SK-N-DZ (cell line): ENCODE measurements around the gene CHRM4.
"Not testable (repeated sequence)": the region's sequence is repeated elsewhere in the genome, so short reads cannot be mapped to it uniquely, and the experiment has no call there.

ENCODE experiments used
- DNase-seq: peaks from one replicate; pipeline ENCODE4 v3.0.0-alpha.2; 2015; ENCODE audit warnings: low spot score

The CHRM4 gene

DNA sequence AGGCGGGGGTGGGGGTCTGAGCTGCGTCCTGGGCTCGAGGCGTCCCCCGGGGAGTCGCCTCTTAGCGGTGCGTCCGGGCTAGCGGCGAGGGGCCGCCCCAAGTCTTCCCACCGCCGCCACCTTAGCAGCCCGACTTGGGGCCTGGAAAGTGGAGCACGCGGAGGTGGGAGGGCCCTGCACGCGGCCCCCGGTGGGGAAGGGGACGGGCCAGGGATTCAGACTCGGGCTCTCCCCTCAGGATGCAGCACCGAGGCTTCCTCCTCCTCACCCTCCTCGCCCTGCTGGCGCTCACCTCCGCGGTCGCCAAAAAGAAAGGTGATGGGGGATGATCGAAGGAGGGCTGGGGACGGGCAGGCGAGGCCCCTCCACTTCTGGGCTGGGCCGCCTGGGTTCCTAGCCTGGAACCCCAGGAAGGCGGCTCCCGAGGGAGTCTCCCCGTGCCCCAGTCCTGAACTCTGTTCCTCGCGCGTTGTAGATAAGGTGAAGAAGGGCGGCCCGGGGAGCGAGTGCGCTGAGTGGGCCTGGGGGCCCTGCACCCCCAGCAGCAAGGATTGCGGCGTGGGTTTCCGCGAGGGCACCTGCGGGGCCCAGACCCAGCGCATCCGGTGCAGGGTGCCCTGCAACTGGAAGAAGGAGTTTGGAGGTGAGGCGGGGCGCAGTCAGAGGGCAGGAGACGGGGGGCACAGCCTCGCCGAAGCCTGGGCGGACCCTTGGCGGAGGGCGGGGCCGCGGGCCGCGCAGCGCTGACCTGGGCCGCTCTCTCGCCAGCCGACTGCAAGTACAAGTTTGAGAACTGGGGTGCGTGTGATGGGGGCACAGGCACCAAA is 9.5 kb downstream of the CHRM4 start:
- peak; percentile 61 for DNase-seq

DNA sequence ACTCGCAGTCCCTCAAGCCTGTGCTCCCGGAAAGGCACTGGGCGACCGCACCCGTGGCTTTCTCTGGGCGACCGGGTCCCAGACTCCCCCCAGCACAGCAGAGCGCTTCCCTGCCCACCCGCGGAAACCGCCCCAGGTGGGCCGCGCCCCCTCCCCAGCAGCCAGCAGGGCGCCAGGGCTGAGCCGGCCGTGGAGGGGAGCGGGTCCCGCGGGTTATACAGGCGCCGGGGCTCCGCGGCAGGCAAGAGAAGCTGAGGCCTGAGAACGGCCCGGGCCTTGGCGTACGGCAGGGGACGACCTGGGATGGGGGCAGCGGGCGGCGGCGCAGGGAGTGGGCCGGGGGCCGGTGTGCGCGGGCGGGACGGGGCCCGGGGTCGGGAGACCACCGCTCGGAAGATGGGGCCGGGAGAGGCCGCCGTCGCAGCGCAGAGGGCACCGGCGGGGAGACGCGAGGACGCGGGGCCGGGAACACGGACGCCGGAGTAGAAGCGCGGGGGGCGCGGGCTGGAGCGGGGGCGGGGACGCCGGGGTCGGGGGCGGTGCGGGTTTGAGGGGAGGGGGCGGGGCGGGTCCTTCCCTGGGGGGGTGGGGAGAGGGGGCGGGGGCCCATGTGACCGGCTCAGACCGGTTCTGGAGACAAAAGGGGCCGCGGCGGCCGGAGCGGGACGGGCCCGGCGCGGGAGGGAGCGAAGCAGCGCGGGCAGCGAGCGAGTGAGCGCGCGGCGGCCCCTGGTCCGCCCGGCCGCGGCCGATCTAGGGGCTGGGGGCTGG is 10.3 kb downstream of the CHRM4 start, which contains the start of gene MDK:
TSS of gene MDK (plus strand) at position 622 of the 771 bp plus-strand sequence. CDS start 389 bp downstream, outside the sequence.
- no peak for DNase-seq

DNA sequence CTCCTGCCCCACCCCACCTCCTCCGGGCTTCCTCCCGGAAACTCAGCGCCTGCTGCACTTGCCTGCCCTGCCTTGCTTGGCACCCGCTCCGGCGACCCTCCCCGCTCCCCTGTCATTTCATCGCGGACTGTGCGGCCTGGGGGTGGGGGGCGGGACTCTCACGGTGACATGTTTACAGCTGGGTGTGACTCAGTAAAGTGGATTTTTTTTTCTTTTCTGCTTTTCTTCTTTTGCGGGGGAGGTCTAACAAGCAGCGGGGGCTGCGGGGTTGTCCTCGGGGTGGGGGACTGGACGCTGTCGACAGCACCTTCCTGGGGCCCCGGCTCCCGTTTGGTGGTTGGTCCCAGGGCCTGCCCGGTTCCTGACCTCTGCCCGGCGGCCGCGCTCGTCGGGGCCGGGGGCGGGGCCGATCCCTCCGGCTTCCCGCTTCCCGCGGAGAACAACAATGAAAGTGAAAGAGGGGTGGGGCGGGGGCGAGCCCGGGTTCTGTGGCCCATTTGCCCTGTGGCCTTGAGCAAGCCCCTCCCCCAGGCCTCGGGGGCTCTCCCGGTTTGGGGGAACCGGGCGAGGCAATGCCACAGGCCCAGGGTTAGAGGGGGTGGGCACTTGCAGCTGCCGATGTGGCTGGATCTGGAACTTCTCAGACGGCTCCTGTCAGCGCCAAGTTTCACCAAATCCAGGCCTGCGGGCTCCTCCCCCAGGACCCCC is 11.1 kb downstream of the CHRM4 start:
- DNase-seq: peak; percentile 97

DNA sequence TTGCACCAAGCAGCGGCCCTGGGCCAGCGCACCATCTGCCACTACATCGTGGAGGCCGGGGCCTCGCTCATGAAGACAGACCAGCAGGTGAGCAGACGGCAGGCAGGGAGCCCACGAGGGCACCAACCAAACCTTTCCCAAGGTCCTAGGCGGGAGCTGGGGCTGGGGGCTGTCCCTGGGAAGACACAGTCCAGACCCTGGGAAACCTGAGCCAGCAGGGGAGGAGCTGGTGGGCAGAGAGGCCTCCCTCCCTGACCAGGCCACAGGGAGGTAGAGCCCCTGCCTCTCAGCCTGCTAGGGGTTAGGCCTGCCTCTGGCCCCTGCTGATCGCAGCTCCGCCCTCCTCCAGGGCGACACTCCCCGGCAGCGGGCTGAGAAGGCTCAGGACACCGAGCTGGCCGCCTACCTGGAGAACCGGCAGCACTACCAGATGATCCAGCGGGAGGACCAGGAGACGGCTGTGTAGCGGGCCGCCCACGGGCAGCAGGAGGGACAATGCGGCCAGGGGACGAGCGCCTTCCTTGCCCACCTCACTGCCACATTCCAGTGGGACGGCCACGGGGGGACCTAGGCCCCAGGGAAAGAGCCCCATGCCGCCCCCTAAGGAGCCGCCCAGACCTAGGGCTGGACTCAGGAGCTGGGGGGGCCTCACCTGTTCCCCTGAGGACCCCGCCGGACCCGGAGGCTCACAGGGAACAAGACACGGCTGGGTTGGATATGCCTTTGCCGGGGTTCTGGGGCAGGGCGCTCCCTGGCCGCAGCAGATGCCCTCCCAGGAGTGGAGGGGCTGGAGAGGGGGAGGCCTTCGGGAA is 11.9 kb downstream of the CHRM4 start:
- DNase-seq: peak; percentile 99

DNA sequence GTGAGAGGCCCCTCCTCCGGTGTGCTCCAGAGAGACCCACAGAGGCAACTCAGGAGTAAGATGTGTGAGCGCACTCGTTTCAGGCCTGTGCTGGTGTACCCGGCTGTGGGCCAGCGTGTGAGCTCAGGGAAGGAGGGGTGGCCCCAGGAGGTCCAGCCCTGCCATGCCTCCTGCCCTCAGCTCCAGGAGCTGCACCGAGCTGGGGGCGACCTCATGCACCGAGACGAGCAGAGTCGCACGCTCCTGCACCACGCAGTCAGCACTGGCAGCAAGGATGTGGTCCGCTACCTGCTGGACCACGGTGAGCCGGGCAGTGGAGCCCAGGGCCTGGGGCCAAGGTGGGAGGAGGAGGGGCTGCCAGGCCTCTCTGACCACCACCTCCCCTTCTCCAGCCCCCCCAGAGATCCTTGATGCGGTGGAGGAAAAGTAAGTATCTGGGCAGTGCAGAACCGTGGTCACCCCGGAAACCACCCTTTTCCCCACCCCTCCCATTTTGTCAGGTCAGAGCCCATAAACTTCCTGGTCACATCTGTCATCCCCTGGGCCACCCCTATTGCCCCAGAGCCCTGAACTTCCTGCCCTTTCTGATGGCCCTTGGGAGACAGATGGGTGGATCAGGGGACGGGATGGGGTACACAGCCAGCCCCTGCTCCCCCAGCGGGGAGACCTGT is 12.6 kb downstream of the CHRM4 start:
- no peak for DNase-seq

DNA sequence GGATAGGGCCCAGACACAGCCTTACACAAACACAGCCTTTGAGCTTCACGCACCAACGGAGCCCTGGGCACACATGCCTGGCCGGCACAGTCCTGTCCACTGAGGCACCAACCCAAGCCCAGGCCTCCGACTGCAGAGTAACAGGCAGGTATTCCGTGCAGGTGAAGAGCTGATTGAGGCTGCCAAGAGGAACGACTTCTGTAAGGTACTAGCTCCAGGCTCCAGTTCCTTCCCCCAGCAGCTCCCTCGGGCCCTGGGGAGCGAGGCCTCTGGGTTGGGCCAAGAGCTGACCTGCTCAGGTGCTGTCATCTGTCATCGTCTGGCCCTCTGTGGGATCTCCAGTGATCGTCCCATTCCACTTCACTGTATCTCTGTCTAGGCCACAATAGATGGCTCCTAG is 13.3 kb downstream of the CHRM4 start:
- no peak for DNase-seq

DNA sequence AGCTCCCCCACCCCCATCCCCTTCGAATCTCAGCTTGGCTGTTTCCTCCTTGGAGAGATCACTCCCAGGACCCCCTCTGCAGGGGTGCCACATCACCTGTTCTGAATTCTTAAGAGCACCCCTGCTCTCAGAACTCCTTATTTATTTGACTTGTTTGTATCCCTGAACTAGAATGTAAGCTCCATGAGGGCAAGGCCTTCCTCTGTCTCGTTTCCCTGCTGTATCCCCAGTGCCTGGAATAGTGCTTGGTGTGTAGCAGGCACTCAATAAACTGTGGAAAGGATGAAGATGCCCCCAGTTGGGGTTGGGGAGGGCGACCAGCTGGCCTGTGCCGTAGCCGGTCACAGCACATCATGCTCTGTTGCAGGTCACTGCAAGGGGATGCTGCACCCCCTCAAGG is 13.7 kb downstream of the CHRM4 start:
- DNase-seq: no peak

DNA sequence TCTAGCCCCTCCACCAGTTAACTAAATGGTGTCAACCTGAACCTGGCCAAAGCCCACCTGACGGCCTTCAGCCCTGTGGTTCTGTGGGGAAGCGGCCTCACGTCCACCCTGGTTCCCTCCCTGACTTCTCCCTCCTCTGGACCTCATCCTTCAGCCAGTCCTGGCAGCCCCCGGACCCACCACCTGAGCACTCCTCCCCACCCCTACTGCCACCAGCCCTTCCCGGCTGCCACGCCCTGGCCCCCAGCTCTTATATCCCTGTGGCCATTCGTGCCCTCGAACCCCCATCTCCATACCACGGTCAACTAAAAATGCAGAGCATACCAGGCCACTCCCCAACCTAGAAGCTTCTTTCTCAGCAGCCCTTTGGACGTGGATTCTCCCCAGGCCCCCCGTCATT is 14.3 kb downstream of the CHRM4 start:
- no peak for DNase-seq

DNA sequence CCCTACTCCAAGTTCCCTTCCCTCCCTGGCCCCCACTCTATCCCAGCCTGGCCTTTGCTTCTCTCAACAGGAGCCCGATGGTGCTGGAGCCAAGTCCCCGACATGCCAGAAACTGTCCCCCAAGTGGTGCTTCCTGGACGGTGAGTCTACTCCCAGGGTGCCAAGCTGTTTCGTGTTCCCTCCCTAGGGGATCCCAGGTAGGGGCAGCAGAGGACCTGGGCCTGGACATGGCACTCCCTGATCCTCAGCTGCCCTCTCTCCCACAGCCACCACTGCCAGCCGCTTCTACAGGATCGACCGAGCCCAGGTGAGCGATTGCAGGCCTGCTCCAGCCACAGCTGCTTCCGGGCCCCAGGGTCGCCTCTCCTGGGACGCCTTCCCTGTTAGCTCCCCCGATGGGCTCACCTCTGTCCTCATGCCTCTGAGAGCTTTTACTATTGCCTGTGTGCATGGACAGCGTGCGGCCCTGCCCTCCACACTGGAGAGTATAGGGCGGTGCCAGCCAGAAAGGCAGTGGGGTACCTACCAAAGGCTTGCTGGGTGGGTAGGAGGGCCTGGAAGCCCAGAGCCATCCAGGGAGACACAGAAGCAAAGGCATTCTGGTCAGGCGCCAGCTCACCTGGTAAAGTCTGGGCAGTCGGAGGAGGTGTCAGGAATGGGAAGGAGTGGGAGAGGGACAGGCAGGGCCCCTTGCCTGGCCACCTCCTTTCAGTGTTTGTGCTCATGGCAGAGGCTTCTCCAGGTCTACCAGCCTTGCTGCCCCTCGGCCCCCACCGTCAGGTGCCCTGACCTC is 15.1 kb downstream of the CHRM4 start:
- DNase-seq: no peak

DNA sequence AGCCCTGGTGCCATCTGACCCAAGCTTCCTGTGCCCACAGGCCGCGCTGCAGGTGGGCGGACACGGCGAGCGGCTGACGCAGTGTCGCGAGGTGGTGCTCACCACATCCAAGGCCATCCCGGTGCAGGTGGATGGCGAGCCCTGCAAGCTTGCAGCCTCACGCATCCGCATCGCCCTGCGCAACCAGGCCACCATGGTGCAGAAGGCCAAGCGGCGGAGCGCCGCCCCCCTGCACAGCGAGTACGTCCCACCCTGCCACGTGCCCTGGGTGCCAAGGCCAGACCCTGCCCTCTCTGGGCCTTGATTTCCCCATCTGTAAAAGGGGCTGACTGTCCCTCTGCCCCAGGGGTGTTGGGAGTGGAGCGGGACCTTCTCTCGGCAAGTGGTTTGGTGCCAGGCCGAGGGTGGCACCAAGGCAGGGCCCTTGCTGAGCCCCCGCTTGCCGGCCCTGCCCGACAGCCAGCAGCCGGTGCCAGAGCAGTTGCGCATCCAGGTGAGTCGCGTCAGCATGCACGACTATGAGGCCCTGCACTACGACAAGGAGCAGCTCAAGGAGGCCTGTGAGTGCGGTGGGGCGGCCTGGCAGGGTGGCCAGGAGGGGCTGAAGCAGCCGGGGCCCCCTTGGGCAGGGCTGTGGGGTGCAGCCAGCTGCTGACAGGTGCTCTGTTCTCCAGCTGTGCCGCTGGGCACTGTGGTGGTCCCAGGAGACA is 16.0 kb downstream of the CHRM4 start:
- no peak for DNase-seq

DNA sequence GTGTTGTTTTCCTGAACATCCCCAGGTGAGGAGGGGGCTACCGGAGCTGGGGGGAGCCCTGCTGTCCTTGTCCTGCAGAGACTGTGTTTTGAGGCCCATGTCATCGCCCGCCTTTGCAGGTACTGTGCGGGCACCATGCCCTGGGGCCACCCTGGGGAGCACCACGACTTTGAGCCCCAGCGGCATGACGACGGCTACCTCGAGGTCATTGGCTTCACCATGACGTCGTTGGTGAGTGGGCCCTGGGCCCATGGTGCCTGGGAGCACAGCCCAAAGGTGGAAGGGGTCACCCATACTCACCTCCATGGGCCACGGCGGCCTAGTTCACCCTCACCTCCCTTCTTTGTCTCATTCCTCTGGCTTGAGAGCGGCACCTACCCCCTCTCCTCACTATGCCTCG is 16.8 kb downstream of the CHRM4 start:
- DNase-seq: no peak

DNA sequence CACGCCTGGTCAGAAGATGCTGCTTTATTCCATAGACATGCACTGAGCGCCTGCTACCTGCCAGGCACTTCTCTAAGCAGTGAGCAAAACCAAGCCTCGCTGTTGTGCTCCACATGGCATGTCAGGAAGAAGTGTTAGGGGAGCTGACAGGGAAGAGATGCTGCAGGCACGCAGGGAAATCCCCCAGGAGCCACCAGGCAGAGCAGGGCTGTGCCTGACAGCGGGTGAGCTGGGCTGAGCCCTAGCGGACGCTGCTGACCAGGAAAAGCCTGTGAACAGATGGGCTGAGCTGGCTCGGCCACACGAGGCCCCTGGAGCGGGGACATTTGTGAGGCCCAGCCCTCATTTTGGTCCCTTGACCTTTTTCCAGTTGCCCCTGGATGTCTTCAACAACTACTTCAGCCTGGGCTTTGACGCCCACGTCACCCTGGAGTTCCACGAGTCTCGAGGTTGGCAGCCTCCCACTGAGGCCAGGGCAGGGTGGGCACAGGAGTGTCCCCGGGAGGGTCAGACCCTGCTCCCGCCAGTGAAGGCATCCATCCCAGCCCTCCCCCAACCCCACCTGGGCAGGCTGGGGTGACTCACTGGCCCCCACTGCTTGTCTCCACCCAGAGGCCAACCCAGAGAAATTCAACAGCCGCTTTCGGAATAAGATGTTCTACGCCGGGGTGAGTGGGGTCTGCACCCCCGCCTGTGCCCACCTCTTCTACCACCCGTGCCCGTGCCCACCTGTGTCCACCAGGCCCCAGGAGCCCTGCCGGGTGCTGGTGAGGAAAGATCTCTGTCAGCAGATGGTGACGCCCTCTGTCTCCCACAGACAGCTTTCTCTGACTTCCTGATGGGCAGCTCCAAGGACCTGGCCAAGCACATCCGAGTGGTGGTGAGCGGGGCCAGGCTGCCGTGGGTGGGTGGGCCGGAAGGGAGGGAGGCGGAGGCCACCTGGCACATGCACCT is 17.5 kb downstream of the CHRM4 start:
- peak; percentile 63 for DNase-seq

DNA sequence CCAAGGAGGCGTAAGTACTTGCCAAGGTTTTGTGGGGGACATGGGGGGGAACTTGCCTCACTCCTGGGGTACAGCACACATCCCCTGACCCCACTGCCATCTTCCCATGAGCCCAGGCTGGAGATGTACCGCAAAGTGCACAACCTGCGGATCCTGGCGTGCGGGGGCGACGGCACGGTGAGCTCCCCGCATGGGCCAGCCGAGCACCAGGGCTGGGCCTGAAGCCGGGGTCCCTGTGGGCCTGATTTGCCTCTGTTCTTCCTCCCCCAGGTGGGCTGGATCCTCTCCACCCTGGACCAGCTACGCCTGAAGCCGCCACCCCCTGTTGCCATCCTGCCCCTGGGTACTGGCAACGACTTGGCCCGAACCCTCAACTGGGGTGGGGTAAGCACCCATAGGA is 19.1 kb downstream of the CHRM4 start:
- DNase-seq: not testable (repeated sequence)

DNA sequence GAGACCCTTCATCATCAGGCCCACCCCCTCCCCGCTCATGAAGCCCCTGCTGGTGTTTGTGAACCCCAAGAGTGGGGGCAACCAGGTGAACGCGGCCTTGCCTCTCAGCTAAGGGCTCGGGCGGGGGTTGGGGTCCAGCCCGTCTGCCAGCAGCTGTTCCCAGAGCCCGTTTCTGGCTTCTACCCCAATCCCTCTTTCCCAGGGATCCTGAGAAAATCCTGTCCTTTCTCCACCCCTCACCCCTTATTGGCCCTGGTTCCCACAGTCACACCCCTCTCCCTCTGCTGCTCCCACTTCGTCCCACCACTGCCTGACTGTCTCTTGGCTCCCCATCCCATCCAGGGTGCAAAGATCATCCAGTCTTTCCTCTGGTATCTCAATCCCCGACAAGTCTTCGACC is 19.5 kb downstream of the CHRM4 start:
- DNase-seq: no peak

DNA sequence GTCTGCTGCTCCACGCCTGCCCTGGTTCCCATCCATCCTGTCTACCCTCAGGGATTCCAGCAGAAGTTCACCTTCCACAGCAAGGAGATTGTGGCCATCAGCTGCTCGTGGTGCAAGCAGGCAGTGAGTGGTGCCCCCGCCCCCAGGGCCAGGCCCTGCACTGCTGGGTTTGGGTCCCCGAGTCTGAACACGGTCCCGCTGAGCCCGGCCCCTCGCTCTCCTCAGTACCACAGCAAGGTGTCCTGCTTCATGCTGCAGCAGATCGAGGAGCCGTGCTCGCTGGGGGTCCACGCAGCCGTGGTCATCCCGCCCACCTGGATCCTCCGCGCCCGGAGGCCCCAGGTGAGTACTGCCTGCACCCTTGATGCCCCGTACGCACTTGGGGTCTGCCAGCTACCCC is 20.3 kb downstream of the CHRM4 start:
- not testable (repeated sequence) for DNase-seq

DNA sequence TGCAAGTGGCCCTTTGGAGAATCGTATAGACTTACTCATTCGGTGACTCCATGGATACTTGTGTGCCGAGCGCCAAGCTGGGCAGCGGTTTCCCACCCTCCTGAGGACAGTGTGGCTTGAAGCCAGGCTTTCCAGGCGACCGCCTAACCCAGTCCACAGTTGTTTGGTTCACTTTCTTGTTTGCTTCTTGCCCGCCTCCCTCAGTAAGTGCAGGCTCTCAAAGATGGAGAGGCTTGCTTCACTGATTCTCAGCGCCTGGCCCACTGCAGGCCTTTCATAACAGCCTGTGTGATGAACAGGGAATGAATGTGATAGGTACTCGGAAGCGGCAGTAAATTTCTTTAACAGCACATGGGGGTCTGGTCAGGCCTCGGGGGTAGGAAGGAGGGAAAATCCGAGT is 21.3 kb downstream of the CHRM4 start:
- DNase-seq: no peak

DNA sequence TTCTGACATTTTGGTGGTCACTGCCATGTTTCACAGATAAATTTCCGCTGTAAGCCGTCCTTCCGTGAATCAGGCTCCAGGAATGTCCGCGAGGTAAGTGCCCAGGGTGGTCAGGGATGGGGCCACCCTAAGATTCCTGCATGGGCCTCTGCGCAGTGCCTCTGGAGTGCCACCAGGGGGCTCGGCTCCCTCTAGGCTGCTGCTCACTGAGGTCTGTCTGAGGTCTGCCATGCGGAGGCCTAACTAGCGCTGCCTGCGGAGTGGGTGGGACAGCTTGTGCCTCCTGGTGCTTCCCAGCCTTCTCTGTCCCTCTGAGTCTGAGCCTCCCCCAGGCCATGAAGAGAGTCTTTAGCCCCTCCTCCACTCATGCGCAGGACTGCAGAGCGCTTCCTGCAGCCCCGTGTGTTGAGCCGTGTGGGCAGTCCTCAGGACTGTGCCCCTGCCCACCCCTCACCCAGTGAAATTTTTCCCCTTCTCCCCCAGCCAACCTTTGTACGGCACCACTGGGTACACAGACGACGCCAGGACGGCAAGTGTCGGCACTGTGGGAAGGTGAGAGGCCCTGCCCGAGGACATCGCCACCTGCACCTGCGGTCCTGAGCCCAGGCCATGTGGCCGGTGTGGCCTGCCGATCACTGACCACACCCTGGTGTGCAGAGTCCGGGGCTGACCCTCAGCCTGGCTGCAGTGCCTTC is 22.0 kb downstream of the CHRM4 start:
- peak; percentile 92 for DNase-seq

DNA sequence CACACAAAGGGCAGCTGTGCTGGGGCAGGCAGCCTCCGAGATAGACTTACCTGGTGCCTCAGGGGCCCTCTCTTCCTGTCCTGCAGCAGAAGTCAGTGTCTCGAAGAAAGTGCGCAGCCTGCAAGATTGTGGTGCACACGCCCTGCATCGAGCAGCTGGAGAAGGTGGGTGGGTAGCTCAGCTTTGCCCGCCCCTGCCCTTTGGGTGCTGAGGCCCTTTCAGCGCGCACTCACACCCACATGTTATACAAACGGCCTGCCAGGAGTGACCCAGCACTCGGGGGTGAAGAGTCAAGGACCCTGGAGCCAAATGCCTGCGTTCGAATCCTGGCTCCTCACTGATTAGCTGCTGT is 23.7 kb downstream of the CHRM4 start:
- DNase-seq: no peak
